ENCODE results near the gene LONRF2.
A peak's percentile ranks its signal among the peaks of the same experiment; 100 is the strongest.

The LONRF2 gene

DNA sequence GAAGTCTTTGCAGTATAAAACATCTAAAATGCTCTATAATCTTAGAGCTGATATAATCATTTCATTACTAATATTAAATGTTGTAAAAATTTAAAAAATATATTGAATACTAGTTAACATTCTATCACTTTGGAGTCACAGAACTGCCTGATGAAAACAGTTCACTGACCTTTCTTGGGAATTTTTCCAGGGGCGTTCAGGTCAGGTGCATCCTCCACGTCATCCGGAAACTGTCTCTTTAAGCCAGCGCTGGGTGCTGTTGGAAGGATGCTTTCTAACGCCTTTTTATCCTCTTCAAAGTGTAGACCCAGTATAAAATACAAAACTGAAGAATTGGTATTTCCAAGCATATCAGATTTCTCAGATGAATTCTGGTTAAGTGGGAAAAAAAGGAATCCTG lies 22.8 kb downstream of the LONRF2 start:
- DNase-seq = no peak

DNA sequence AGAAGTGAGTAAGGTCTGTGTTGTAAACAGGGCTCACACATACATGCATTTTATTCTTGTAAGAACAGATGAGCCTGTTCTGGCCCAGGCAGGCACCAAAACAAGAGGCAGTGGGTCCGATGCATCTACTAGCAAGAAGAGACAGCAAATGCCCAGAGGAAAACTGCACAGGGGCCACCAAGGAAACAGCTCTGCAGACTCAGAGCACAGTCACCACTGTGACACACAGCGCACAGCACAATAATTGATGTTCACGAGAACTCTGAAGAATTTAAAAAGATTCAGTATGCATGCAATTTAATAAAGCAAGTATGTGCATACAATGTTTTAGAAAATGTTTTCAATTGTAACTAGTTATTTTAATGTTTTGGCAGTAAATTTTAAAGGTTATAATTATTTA lies 24.8 kb downstream of the LONRF2 start:
- no peak for DNase-seq

DNA sequence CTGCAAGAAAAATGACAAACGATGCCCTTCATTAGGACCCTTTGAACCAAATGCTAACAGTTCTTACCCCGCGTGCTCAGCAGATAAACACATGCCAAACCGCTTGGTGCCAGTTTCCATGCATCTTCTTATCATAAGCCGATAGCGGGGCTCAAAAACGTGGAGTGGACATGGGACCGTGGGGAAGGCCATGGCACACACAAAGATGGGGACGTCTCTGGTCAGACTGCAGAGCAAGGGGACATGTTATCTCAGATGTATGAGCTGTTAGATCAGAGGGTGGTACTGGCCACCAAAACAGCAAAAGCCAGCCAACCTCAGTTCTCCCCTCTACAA lies 28.2 kb downstream of the LONRF2 start:
- no peak for DNase-seq

GRCh38 chr2:100293341-100294161 lies 28.8 kb downstream of the LONRF2 start:
- no peak for DNase-seq

GRCh38 chr2:100292022-100292580 lies 30.2 kb downstream of the LONRF2 start:
- DNase-seq = no peak

GRCh38 chr2:100291152-100291970 lies 30.9 kb downstream of the LONRF2 start:
- DNase-seq = peak; percentile 23

- no peak for DNase-seq
Measured at GRCh38 chr2:100290718-100291151, 31.6 kb downstream of the LONRF2 start.

DNA sequence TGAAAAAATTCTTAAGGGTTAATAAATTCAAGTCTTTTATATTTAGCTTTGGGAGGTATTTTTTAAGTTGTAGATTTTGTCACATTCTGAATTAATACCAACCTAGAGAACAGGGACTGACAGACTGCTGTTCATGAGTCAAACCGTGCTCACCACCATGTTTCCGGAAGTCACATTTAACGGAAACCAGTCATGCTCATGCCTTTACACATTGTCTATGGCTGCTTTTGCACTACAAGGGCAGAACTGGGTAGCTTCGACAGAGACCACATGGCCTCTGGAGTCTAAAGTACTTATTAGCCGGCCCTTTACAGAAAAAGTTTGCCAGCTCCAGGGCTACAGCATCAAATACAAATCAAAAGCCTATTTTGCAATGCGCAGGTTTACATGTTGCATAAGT lies 33.3 kb downstream of the LONRF2 start:
- no peak for DNase-seq

GRCh38 chr2:100286318-100286717 lies 36.0 kb downstream of the LONRF2 start:
- no peak for DNase-seq

DNA sequence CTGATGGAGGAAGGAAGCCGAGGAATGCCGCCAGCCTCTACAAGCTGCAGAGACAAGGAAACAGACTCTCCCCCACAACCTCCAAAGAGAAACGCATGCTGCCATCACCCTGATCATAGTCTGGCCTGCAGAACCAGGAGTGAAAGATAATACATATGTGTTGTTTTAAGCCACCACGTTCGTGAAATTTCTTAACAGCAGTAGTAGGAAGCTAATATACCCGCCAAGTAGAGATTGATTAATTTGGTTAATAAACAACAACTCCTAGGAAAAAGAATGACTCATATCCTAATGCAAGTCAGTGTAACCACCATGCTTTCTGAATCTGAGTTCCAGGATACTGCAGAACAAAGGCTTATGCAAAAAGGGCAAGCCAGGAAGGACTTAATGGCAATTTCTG lies 36.6 kb downstream of the LONRF2 start:
- DNase-seq = no peak

DNA sequence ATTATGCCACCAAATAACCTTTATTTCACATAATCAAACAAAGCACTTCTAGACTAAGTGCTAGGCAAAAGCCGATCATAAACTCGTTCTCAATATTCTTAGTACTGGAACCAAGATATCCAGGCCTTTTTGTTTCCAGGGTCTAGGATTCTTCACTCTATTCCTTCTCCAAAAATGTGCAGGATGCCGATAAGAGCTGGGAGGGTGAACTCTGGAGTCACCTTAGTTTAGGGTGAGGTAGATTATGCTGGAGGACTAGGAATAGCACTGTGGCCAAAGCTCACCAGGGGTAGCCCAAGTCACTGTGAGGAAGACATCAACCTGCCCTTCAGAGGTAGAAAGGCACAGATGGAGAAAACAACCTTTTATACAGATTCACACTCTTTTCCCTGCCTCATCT lies 37.3 kb downstream of the LONRF2 start:
- no peak for DNase-seq

DNA sequence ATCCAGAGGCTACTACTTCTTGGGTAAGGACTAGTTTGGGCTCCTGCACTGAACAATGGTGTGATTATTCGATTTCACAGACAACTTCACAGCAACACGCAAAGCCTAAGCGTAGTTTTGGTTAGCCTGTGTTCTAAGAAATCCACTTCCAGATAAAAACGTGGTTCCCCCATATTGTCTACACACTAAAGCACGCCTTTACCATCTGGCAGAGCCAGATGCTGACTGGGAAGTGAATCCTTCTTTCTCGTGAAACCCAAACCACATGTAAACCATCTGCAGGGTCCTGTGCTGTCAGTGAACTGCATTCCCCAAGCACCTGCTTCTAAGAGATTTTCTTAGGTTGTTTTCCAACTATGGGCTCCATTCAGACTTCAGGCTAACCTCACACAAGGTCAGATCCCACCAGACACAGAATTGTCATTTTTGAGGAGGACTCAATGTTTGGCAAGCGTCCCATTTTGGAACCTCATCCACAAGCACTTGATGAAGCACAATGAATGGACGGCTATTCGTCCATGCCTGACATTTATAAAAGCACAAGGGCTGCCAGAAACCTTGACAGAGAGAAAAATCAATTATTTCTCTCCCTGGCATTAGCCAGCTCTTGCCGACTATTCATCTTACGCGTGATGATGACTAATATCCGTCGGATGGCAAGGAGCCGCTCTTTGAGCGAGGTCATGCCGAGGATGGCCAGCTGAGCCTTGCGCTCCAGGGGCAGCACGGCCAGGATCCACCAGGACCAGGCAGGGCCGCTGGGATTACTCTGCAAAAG lies 38.4 kb downstream of the LONRF2 start:
- no peak for DNase-seq

DNA sequence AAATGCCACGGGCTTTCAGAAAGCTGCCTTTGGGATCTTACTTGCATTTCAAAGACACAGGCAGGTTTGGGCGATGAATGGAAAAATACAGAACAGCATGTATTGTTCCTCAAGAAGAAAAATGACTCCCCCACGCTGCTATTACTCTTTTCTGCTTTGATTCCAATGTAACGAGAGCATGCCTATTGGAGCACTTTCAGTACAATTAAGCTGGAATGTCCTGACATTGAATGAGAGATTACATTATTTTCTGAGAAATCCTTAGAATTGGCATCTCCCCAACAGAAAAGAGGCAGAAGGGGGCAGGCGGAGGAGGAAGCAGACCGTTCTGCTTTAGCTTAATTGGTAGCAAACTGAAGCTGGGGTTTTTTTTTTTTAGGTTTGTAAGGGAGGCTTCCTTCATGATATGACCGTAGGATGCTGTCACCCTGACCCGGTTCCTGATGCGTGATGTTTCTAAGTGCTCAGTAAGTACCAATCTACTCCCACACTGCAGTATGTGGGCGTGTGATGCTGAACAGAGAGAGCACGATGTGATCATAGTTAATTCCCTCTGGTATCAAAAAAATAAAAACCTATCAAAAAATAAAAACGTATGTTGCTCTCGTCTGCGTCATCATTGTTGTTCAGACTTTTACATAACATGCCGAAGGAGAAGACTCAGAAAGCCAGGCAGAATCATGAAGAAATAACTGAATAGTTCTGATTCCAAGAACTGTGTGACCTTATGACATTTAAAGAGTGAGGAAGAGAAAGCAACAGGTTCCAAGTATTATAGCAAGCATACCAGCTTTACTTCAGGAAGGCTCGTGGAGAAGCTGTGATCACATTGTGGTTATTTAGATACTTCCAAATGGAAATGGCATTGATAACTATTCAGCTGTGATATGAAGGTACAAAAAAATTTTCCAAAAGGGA lies 40.5 kb downstream of the LONRF2 start:
- no peak for DNase-seq

- DNase-seq = no peak
Measured at GRCh38 chr2:100279586-100280534, 42.4 kb downstream of the LONRF2 start.

DNA sequence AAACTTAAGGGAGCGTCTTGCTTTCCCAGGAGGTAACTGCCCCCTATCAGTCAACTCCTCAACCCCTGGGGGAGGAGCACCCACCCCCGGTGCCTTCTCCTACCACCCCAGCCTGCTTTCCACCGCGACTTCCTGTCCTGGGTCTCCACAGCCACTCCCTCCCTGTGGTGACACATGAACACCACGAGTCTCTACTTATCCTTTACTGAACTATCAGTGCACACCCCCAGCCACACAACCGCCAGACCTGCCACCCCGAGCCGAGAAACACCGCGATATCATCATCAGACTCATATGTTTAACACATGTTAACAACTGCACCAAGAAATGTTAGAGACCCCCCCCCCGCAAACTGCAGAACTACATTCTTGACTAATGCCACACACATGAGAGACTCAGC lies 43.3 kb downstream of the LONRF2 start:
- no peak for DNase-seq

DNA sequence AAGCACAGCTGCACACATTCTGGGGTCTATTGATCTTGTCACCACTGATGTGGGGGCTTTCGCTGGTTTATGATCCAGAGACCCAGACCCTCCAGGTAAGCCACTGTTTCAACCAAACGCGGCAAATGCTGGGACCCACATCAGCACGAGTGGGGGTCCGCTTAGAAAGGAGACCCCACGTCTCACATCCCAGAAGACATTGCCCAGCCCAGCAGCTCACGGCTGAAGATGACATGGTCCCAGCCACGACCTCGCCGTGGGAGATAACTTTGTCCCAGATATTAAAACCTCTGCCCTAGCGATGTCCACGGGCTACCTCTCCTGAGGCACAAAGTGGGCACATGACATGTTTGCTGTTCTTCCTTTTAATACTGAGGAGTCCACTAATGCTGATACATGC lies 43.8 kb downstream of the LONRF2 start:
- no peak for DNase-seq

DNA sequence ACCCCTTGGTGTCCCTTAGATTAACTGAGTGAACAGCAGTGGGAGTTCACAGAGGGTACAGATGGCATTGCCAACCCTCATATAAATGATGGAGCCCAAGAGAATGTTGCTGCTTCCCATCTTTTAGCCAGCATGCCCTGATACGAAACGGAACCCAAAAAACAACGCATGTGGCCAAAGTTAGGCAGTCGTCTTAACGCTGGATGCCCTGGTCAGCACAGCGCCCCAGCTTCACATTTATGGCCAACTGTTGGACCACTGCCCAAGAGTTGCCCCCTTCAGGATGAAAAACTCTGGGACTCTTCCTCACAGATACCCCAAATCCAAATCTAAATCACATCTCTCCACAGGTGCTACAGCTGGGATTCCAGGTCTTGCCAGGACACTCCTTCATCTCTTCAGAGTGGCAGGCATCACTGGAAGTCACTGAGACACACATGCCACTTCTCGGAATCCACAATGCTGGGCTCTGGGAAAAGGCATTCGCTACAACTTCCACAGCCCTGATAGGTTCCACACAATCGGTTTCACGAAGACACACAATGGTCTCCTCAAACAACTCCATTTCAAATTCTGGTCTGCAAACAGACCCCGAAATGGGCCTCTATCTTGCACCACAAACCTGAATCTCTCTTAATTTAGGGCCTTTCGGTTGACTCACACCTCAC lies 44.6 kb downstream of the LONRF2 start:
- no peak for DNase-seq

DNA sequence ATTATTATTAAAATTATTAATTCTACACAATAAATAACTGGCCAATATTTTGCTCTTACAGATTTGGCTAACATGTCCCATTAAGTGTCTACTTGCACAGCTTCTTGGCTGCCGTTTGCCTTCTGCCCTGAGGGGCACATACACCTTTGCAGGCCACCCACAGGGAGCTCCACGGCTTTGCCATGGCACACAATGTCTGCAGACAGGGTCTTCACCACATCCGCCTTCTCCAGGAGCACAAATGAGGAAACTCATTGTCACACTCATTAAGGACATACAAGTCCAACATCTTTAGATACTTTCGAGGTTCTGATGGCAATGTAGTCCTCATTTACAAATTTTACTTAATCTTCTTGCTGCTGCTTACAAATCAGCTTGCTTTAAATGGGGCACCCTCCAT lies 45.6 kb downstream of the LONRF2 start:
- no peak for DNase-seq

DNA sequence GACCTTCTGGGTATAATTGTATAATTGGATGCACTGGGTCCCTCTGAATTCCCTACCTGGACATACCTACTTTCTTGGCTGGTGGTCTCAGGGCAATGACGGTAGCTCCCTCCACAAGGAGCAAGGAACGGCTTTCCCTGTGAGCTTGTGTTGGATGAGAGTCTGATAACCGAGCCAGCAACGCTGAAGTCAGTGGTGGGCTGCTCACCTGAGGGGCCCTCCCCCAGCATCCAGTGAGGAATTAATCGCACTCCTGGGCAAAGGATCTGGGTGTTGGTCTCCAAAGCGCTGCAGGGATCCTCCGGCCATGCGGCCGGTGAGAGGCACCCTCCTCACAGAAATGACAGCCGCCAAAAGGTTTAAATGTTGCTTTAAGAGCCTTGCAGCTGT lies 47.1 kb downstream of the LONRF2 start:
- no peak for DNase-seq

GRCh38 chr2:100274566-100275199 lies 47.6 kb downstream of the LONRF2 start:
- DNase-seq = no peak
